Limb (tissue), 2 donors: ENCODE measurements around the gene MINDY3.
"Not testable (repeated sequence)": the region's sequence is repeated elsewhere in the genome, so short reads cannot be mapped to it uniquely, and the experiment has no call there.

ENCODE experiments used
- DNase-seq, 2 donors: peaks; one replicate each; pipeline ENCODE4 v3.0.0-alpha.2; 2016; ENCODE audit errors: extremely low spot score in 2 of 2

MINDY3 gene

DNA sequence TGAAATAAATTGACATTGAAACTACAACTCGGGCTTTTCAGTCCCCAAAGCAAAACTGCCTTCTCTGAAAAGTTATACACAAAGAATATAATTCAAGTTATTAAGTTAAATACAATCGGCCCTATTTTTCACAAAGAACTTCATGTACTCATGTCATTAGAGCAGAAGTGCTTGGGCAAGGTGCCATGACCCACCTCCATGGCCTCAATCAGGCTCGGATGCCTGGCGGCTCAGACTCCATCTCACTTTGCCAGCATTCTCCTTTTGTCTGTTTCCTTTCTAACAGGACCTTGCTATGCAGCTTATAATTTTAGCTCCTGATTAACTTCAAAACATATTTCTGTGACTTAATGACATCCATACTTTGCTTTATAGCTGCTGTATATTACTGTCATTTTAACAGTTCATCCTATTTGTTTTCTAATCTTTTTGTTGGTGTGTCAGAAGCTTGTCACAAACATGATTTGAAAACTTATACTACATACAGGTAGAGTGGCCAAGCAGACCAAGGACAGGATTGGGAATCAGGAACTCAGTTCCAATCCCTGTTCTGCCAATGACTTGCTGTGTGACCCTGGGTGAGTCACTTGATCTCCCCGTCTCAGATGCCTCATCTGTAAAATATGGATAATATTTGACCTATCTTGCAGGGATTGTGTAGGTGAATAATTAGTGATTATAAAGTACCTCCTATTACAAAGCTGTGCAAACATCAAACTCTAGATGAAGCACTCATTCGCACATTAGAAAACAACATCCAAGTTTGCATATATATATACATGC is 79.8 kb downstream of the MINDY3 start:
- no peak for DNase-seq

DNA sequence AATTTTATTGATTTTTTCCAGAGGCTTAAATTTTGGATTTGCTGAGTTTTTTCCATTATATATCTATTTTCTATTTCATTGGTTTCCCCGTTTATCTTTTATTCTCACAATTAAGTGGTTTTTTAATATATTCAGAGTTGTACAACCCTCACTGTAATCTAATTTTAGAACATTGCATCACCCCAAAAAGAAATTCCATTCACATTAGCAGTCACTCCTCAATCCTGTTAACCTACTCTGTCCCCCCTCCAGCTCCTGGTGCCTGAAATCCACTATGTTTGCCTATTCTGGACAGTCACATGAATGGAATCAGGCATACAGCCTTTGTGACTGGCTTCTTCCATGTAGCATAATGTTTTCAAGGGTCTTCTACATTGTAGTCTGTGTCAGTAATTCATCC is 84.8 kb downstream of the MINDY3 start:
- no peak for DNase-seq

DNA sequence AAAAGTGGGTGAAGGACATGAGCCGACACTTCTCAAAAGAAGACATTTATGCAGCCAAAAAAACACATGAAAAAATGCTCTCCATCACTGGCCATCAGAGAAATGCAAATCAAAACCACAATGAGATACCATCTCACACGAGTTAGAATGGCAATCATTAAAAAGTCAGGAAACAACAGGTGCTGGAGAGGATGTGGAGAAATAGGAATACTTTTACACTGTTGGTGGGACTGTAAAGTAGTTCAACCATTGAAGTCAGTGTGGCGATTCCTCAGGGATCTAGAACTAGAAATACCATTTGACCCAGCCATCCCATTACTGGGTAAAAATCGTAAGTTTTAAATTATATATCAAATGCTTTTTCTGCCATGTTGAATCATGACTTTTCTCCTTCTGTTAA is 85.8 kb downstream of the MINDY3 start:
- DNase-seq, result not testable (repeated sequence)

DNA sequence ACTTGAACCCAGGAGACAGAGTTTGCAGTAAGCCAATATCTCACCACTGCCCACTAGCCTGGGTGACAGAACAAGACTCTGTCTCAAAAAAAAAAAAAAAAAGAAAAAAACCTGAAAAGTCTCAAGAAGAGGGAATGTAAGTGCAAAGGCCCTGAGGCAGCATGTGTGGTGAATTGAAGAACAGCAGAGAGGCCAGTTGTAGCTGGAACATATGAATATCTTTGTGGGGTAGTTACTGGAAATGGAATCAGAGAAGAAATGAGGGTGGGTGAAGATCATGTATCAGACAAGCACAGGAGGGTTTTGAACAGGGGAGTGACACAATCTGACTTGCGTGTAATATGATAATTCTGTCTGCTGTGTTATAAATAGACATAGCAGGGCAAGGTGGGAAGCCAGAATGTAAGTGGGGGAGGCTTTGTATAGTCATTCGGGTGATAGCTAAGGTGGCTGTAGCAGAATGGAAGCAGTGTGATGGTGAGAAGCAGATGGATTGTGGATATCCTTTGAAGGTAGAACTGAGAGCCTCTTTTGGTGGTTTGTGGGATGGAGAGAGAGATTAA is 95.3 kb downstream of the MINDY3 start:
- DNase-seq, result no peak

DNA sequence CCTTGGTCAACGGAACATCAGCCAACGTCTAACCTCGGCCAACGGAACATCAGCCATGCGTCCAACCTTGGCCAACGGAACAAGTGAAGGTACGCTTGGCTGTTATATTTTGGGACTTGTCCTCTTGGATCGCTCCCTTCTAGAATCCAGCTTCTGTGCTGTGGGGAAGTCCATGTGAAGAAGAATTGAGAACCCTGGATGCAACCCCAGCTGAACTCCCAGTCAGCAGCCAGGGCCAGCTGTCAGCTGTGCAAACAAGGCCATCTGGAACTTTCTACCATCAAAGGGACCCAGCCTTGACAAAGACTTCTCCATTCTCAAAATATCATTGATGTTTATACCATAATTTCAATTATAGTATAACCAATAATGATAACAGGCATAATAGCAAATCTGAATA is 97.3 kb downstream of the MINDY3 start:
- no peak for DNase-seq

DNA sequence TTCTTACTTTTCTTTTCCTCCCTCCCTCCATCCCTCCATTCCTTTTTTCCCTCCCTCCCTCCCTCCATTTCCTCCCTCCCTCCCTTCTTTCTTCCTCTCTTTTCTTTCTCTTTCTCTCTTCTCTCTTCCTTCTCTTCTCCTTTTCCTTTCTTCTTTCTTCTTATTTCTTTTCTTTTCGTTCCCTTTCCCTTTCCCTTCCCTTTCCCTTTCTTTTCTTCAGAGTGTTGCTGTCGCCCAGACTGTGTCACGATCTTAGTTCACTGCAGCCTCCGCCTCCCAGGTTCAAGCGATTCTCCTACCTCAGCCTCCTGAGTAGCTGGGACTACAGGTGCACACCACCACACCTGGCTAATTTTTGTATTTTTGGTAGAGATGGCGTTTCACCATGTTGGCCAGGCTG is 98.1 kb downstream of the MINDY3 start:
- DNase-seq, result not testable (repeated sequence)

DNA sequence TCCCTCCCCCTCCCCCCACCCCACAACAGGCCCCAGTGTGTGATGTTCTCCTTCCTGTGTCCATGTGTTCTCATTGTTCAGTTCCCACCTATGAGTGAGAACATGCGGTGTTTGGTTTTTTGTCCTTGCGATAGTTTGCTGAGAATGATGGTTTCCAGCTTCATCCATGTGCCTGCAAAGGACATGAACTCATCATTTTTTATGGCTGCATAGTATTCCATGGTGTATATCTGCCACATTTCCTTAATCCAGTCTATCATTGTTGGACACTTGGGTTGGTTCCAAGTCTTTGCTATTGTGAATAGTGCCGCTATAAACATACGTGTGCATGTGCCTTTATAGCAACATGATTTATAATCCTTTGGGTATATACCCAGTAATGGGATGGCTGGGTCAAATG is 99.1 kb downstream of the MINDY3 start:
- not testable (repeated sequence) for DNase-seq

DNA sequence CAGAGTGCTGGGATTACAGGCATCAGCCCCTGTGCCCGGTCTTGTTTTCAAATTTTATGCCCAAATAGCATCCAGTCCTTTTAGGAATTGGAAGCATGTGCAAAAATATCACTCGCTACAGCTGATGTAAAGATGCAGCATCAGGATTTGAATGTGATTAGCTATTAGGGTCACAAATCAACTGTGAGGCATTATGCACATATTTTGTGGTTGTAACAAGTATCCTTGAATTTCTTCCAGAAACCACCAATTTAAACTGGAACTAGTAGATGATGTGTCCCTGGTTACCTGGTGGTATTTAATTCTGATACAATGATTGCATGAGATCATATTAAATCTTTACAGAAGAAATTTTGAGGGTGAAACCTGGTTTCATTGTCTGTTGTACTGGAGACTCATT is 99.6 kb downstream of the MINDY3 start:
- DNase-seq, result no peak

DNA sequence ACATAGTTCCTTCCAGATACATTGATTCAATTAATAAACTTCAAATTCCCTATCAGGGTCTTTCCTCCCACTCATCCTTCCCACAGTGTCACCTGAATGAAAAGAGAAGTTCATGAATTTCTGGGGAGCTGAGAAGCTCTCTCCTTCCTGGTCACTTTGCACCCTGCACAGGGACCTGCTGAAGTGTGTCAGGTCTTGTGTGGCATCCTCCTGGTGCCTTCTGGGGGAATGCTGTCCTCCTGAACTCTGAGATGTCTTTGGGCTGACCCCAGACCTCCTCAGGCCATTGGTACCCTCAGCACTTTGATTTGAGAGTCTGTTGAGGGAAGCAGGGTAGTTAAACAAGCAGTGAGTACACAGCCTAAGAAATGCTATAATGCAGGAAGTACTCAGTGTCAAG is 101.0 kb downstream of the MINDY3 start:
- DNase-seq, result no peak

DNA sequence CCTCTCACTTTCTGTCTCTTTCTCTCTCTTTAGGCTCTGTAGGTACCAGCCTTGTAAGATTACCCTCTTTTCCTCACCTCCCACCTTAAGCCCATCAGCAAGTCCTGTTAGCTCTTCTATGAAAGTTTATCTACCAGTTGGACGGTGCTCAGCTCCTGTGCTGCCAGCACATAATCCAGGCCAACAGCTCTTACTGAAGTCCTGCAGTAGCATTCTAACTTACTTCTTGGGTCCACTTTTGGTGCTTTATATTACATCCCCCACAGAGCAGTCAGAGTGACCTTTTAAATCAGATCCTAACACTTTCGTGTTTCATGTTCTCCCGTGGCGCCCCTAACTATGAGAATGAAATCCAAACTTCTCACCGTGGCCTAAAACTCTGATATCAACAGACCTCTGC is 101.7 kb downstream of the MINDY3 start:
- no peak for DNase-seq

DNA sequence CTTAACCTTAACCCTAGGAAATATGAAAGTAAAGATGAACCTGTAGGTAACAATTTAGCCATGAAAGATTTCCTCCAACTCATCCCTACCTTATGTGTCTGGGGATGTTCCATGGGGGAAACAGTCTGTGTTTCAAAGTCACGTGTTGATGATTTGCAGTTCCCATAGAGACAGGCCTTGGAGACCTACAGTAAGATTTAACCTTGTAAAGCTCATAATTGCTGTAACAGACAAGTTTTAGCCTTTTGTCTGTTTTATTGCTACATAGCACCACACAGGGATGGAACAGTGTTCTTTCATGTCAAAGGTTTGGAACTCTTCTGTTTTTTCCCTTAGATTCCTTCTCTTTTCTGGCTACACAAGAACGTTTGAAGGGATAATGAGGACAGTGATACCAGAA is 105.4 kb downstream of the MINDY3 start:
- DNase-seq, result peak in 1 of 2 donors; percentile 43

DNA sequence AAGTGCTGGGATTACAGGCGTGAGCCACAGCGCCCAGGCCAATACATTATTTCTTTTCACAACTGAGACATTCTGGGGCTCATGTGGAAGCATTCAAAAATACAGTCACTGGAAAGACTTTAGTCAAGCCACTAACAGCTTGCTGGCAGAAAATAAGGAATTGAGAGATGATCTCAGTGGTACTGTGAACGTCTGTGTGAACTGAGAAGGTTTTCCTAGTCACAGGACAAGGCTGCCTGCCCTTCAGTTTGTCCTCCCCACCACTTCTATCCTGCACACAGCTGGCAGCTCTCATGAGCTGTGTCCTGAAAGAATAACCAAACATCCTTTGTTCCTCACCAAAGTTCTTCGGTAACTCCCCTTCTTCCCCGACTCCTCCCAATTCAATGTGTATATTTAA is 109.3 kb downstream of the MINDY3 start:
- DNase-seq, result peak in 1 of 2 donors; percentile 24

DNA sequence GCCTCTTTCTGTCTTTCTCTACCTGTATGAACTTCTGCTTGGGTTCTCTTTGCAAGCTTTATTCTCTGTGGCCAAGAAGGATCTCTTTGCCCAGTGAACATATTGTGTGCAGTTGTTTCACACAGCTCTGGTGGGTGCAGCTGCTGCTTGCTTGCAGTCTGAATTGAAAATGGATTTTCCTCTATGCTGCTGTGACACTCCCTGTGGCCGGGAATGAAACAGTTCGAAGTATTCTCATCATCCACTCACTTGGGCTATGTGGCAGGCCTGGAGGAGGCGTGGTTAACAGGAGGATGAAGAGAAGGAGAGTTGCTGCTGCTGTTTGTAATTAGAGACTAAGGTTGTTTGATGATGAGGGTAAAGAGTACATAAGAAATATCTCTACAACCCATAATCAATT is 112.2 kb downstream of the MINDY3 start:
- peak in 1 of 2 donors; percentile 75 for DNase-seq

DNA sequence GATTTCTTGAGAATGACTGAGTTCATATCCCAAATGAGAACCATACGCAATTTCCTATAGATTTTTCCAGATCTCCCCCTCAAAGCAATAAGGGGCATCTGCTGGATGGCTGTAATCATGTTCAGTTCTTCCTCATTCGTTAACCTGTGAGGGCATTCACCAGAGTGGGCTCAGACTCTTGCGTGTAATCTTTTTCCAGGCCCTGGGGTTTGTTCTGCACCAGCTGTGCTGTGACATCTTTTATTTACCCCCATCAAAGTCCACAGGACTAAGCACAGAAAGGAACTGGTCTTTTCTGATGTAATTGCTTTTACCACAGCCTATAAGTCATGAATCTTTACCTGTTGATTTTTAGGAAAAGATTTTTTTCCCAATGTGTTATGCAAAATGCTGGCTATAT is 112.7 kb downstream of the MINDY3 start:
- no peak for DNase-seq

DNA sequence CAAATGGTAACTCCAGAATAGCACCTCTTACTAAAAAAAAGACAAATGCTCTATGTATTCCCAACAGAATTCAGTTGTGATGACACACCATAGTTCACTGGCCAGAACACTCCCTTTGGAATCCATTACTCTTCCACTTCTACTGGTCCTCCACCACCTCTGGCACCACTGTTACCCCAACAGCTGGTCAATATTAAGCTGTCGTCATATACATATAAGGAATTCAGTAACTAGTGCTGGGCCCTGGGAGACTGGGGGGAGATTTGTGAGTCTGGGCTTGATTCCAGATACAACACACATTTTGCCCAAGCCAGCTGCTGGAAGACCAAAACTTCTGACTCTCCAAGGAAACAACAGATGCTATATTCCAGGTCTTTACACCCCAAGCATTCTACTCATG is 114.6 kb downstream of the MINDY3 start:
- peak; percentile 57 to 80 for DNase-seq

DNA sequence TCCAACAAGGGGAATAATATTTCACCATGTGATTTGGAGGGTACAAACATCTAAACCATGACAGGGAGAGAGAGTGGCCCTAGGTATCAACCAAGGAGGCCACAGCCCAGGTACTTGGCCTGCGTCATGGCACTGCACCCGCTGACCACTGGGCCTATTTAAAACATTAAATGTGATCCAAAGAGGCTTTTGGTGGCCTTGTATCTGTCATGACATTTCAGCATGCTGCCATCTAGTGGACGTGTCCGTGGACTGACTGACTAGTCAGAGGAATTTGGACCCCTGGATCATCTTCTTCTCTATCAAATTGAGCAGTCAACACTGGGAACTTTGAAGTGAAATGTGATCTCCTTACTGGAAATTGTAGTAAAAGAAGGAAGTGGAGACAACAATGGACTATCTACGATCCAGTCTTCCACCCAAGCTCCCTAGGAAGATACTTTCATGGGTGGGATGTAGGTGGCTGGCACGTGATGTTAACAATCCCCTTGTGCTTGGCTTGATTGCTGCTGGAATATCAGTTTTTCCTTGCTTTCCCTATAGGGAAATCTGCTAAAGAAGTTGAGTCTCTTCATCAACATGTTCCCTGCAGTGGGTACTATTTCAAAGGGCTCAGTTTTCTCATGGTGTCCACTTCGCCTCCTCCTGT is 116.0 kb downstream of the MINDY3 start:
- DNase-seq, result no peak

DNA sequence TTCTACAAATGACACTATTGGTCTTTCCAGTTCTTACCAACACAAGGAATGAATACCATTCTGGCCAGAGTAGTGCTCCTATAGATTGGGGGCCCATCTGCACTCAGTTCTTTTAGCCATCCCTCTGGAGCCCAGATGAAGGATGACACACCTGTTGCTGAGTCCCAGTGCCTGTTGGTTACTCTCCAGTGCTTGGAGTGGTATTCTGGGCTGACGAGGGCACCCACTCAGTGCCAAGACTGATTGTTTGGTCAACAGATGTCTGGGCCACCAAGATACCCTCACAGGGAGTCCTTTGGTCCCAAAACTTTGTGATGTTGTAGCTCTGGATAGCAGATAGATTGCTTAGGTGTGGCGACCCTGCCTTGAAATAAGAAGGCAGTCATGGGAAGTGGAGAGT is 116.9 kb downstream of the MINDY3 start:
- no peak for DNase-seq

DNA sequence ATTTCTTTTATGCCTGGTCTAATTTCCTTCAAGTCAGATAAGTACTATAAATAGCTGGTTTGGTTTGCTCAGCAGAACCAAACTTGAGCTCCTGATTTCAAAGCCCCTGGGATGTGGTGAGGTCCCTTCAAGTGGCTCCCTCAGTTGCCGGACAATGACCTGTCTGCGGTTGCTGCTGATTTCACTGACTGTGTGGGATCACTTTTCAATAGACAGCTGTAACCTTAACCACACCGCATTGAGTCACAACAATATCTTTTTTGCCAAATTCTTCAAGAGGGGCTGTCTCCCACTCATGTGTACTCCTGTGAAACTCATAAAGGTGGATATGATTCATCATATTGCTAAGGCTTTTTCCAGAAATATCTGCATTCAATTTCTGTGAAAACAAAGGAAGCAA is 117.5 kb downstream of the MINDY3 start:
- no peak for DNase-seq

DNA sequence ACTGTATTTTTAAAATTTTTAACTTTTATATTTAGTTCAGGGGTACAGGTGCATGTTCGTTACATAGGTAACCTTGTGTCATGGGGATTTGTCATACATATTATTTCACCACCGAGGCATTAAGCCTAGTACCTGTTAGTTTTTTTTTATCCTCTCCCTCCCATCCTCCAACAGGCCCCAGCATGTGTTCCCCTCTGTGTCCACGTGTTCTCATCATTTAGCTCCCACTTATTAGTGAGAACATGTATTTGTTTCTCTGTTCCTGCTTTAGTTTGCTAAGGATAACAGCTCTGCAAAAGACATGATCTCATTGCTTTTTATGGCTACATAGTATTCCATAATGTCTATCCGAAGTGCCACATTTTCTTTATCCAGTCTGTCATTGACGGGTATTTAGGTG is 118.2 kb downstream of the MINDY3 start:
- DNase-seq, result no peak

DNA sequence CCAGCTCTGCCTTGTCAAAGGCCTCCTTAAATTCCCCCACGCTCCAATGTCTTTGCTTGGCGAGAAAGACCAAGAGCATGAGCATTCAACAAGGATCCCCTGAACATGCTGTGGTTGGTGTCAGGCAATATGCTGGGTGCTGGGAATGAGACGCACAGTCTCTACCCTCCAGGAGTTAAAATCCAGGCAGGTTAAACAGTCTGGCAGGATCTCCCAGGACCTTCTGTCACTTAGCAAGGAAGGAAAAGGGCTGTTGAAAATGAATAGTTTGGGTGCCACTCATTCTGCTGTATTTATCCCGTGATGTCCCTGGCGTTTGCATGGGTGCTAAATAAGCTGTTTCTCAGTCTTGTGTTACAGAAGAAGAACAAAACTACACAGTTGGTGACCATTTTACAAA is 118.7 kb downstream of the MINDY3 start:
- DNase-seq, result no peak

DNA sequence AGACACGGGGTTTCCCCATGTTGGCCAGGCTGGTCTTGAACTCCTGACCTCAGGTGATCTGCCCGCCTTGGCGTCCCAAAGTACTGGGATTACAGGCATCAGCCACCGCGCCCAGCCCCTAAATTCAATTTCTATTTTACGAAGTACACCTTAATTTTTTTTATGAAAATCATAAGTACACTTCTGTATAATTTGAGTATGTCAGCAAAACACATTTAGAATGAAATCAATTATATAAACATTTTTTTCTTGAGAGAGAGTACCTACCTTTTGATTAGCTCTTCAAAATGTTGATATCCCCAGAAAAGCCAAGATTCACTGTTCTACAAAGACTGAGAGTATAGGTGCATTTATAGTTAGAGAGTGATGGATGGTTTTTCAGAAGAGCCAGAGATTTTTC is 120.0 kb downstream of the MINDY3 start:
- no peak for DNase-seq

DNA sequence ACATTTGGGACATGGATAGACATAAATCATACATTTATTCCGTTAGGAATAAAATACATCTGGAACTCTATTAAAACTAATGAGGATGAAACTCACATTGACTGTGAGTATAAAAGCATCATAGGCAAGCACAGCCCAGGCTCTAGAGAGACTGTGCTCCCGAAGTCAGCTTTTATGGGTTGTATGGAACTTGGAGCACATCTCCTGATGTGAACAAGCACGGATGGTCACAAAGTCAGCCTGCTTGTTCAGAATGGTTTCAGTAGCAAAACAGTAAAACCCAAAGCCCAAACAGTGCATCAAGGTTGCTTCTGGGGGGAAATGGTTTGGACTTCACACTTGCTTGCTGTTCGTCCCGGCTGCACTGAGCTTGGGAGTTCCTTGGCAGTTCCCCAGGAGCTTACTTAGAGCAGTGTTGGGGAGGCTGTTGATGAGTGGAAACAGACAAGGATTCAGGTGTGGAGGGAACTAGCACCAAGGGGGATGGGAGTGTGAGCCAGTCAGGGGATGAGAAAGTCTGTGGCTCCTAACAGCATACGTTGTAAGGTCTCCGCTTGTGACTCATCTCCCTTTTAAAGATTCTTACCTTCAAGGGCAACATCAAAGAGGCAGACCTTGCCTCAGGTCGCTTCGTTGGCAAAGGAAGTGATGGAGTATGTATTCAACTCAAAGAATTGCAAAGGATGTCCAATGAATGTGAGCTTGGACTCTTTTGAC is 120.9 kb downstream of the MINDY3 start:
- no peak for DNase-seq
